Measurements from ENCODE around the gene MOV10L1. TPM values are rescaled to one million over a fixed set of nuclear protein-coding genes. Genes with fewer than 3 reads are reported as not detected.
"Not testable (repeated sequence)": the region's sequence is repeated elsewhere in the genome, so short reads cannot be mapped to it uniquely, and the experiment has no call there.

Gene MOV10L1
- total RNA-seq, 1 donor from 2014 or later, result 0.10 TPM

DNA sequence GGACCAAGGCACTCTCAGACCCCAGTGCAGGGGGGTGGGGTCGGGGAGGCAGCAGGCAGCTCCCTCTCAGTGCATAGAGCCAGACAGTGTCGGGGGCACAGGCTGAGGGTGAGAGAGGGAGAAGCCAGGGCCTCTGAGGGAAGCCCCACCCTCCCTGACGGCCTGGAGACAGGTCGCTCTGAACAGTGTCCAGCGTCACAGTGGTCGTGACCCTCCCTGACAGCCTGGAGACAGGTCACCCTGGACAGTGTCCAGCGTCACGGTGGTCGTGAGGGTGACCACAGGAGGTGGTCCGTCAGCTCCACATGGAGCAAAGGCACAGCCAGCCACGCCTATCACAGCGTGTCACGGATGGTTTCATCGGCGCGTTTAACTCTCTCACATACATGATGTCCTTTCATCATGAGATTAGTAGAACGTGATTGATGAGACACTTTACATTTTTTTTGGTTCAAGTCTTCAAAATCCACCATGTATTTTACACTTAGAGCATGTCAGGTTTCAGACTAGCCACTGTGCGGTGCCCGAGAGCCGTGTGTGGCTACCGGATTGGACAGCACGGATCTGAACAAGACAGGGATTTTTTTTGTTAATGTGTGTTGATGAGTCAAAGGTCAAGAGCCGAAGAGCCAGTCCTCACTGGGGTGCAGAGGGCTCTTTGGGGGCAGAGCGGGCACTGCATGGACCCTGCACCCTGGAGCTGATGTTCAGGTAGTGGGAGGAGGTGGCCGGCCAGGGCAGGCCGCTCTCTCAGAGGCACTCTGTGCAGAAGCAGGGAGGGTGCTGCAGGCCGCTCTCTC is 56.8 kb downstream of the MOV10L1 start:
- no peak for DNase-seq (ENCODE audit: extremely low spot score, unreplicated experiment)
- H3K27ac Mint-ChIP-seq, result peak overlapping the region; percentile 3
- no peaks in the 10 kb centered on the region for H3K9me3 Mint-ChIP-seq
- peaks cover 12% of the 10 kb centered on the region for H3K27me3 Mint-ChIP-seq
- peaks cover 23% of the 10 kb centered on the region for H3K4me1 Mint-ChIP-seq (ENCODE audit: unreplicated experiment)
- peak overlapping the region; percentile 48 for H3K4me3 Mint-ChIP-seq
- H3K36me3 Mint-ChIP-seq, result no peaks in the 10 kb centered on the region
- TF ChIP-seq, protein P1, sequence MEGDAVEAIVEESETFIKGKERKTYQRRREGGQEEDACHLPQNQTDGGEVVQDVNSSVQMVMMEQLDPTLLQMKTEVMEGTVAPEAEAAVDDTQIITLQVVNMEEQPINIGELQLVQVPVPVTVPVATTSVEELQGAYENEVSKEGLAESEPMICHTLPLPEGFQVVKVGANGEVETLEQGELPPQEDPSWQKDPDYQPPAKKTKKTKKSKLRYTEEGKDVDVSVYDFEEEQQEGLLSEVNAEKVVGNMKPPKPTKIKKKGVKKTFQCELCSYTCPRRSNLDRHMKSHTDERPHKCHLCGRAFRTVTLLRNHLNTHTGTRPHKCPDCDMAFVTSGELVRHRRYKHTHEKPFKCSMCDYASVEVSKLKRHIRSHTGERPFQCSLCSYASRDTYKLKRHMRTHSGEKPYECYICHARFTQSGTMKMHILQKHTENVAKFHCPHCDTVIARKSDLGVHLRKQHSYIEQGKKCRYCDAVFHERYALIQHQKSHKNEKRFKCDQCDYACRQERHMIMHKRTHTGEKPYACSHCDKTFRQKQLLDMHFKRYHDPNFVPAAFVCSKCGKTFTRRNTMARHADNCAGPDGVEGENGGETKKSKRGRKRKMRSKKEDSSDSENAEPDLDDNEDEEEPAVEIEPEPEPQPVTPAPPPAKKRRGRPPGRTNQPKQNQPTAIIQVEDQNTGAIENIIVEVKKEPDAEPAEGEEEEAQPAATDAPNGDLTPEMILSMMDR (conservative IDR thresholded peaks at IDR 0.05), result peak; percentile 76

DNA sequence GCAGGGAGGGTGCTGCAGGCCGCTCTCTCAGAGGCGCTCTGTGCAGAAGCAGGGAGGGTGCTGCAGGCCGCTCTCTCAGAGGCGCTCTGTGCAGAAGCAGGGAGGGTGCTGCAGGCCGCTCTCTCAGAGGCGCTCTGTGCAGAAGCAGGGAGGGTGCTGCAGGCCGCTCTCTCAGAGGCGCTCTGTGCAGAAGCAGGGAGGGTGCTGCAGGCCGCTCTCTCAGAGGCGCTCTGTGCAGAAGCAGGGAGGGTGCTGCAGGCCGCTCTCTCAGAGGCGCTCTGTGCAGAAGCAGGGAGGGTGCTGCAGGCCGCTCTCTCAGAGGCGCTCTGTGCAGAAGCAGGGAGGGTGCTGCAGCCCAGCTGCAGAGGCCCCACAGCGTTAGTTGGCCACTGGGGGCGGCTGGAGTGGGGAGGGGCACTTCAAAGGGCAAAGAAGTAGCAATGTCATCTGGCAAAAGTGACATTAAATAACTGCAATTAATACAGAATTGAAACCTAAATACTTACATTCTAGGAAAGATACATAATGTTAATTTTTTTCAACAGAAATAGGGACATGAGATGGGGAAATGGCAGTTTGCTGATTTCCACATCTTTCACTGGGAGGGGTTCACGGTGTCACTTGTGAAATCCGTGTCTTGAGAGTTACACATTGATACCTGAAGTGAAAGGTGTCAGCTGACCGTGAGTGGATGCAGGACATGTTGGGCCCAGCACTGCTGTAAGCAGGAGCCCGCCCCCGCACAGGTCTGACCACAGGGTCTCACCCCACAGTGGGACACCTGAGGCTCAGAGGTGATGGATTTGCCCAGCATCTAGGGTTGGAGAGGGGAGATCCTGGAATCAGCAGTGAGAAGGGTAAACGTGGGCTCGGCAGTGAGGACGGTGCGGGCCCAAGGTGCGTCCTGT is 57.7 kb downstream of the MOV10L1 start:
- H3K4me1 Mint-ChIP-seq (ENCODE audit: unreplicated experiment), result peaks cover 16% of the 10 kb centered on the region
- not testable (repeated sequence) for H3K9me3 Mint-ChIP-seq; DNase-seq (ENCODE audit: extremely low spot score, unreplicated experiment); H3K27ac Mint-ChIP-seq; H3K36me3 Mint-ChIP-seq; H3K27me3 Mint-ChIP-seq; H3K4me3 Mint-ChIP-seq

DNA sequence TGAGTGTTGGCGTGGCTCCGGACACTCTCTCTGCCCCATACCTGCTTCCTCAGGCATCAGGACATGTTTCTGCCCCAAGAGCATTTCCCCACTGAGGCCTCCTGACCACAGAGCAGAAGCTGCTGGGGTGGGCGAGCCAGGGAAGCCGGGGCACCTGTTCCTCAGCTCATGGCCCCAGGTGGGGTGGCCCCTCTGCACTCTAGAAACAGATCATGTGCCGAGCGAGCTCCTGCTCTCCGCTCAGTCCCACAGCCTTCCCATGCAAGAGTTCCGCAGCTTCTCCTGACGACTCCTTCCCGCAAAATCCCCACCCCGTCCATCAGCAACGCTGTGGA is 58.3 kb downstream of the MOV10L1 start:
- H3K27me3 Mint-ChIP-seq, result peaks cover 9% of the 10 kb centered on the region
- H3K4me1 Mint-ChIP-seq (ENCODE audit: unreplicated experiment), result peaks cover 16% of the 10 kb centered on the region

DNA sequence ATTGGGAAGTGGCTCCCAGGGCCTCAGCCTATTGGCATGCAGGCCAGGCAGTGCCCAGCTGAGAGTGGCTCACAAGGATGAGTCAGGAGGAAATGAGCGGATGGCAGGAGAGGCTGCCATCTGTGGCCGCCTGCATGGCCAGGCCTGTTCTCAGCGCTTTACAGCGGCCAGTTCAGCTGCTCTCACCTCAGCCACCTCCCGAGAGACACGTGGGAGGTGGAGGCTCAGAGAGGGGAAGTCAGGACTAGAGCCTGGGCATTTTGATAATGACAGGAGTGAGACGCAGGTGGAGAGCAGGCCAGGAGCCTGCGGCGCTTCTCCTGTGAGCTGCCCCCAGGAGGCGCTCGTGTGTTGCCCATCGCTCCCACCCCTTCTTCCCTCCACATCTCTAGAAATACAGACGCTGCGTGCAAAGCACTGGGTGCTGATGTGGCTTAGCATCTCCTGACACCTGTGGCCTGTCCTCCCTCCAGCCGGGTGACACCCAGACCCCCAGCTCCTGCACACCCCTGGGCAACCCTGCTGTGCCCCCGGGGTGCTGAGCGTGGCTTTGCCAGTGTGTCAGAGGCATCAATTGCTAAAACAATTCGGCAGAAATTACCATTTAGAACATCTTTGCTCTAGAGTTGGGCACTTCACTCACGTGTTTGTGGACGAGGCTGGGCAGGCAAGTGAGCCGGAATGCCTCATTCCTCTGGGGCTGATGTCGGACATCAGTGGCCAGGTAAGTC is 59.4 kb downstream of the MOV10L1 start:
- peaks cover 6% of the 10 kb centered on the region for H3K27me3 Mint-ChIP-seq

More for the DNA sequence above, 58.3 kb downstream of the MOV10L1 start:
- TF ChIP-seq, protein P1 (conservative IDR thresholded peaks at IDR 0.05), result no peak
- DNase-seq (ENCODE audit: extremely low spot score, unreplicated experiment), result no peak
- Mint-ChIP-seq H3K36me3 (no peaks in the 10 kb centered on the region), H3K9me3 (no peaks in the 10 kb centered on the region), H3K4me3 (no peak overlapping the region), H3K27ac (no peak overlapping the region)

DNA sequence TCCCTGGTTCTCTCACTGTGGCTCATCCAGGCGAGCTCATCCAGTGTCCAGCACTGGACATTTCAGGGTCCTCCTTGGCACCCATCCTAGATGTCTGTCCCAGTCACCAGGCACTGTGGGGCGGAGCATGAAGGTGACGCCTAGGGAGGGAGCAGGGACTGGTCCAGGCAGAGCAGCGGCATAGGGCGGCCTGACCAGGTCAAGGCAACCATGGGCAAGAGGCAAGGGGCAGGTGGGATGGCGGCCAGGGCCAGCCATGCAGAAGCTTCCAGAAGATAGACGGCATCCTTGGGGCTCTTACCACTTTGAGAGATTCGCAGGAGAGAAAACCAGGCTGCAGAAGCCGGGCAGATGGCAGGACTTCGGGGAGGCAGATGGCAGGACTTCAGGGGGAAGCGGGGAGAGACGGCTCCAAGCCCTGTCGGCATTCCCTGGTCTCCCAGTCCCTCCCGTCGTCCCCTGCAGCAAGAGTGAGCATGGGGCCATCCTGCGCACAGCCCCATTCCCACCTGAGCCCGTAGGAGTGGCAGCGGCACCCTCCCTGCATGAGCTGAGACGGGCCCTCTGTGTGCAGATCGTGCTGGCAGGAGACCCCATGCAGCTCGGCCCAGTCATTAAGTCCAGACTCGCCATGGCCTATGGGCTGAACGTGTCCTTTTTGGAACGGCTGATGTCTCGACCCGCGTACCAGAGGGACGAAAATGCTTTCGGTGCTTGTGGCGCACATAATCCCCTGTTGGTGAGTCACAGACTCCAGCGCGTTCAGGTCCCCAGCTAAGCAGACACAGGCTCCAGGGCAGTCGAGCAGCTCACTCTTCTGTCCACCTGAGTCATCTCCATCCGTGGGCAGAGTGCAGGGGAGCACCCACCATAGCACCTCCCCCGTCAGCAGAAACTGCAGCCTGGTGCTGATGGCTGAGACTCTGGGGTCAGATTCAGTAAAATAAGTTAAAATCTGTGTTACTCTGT is 60.6 kb downstream of the MOV10L1 start:
- TF ChIP-seq, protein P1 (conservative IDR thresholded peaks at IDR 0.05), result no peak
- Mint-ChIP-seq H3K4me1 (ENCODE audit: unreplicated experiment) (peaks cover 14% of the 10 kb centered on the region), H3K9me3 (no peaks in the 10 kb centered on the region), H3K27me3 (peaks cover 8% of the 10 kb centered on the region), H3K27ac (no peak overlapping the region), H3K36me3 (no peaks in the 10 kb centered on the region), H3K4me3 (no peak overlapping the region)
- no peak for DNase-seq (ENCODE audit: extremely low spot score, unreplicated experiment)

More for the DNA sequence above, 59.4 kb downstream of the MOV10L1 start:
- TF ChIP-seq, protein P1 (conservative IDR thresholded peaks at IDR 0.05), result peak; percentile 84
- Mint-ChIP-seq H3K4me3 (no peak overlapping the region), H3K36me3 (no peaks in the 10 kb centered on the region), H3K4me1 (ENCODE audit: unreplicated experiment) (peaks cover 16% of the 10 kb centered on the region), H3K27ac (no peak overlapping the region), H3K9me3 (no peaks in the 10 kb centered on the region)
- peak; percentile 71 for DNase-seq (ENCODE audit: extremely low spot score, unreplicated experiment)
